ENCODE measurements around the gene USP10.

Gene USP10

DNA sequence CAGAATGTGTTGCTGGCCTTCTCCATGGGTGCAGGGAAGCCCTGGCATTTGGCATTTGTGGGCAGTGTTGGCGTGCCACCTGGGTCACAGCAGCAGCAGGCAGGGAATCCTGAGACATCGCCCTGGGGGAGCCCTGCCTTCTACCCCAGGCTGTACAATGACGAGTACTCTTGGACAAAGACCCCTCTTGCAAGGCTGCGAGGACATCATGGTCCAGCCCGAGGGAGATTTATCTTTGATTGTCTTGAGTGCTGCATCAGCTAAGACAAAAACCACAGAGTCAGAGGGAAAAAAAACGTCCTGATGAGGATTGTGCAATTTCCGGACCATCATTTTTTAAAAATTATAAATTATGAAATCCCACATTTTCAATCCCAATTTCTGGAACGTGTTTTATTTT lies 123.7 kb downstream of the USP10 start:
- no peak for DNase-seq (ENCODE audit: low spot score)

DNA sequence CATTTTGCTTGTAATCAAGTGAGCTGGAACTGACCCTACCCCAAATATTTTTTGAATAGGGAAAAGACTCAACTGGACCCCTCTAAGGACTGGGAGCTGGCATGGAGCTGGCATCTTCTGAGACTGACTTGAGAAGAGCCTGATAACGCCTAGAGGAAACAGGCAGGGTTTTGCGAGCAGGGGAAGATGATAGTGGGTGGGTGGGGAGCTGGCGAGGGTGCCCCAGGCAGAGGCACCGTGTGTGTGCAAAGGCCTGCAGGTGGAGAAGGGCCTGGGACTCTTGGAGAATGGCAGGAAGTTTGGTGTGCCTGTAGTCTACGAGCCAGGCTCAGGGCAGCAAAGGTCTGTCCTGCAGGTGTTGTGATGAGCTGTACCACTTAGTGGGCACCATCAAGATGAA lies 124.1 kb downstream of the USP10 start:
- DNase-seq (ENCODE audit: low spot score): no peak

DNA sequence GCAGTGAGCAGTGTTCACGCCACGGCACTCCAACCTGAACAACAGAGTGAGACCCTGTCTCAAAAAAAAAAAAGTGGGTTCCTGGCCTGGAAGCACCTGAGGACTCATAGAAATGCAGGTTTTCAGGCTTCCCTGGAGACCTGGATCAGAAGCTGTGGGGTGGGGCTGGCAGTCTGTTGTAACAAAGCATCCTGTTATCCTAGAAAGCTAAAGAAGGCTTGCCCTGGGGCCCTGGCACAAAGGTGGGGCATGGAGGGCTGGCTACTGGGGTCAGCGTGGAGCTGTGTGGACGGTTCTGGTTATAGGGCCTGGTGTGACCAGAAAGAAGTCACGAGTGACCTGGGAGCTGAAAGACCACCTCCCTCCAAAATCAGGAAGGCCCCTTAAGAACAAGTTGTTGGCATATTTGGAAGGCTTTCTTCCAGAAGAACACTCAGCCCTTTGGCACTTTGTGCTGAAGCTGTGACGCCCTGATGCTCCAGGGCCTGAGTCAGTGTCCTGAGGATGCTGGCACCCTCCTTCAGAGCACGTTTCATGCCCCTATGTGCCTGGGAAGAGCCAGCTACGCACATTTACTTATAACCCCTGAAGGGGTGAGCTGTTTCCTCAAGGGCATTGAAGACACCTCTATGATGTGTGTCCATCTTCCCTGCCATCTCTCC lies 126.2 kb downstream of the USP10 start:
- no peak for DNase-seq (ENCODE audit: low spot score)

DNA sequence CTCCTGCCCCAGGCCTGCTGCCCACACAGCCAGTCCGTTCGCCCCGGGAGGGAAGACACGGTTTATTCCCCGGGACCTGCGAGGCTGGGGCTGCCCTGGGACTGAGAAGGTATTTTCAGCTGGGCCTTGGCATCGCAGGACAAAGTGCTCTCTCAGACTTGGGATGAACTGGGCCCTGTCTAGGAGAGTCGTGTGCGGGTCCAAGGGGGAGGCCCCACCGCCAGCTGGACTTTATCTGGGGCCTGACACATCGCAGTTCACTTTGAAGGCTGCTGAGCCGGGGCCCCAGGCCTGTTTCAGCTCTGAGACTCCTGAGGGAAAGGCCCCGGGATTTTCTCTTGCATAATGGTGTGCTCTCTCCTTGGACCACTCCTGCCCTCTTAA lies 126.8 kb downstream of the USP10 start:
- no peak for DNase-seq (ENCODE audit: low spot score)

DNA sequence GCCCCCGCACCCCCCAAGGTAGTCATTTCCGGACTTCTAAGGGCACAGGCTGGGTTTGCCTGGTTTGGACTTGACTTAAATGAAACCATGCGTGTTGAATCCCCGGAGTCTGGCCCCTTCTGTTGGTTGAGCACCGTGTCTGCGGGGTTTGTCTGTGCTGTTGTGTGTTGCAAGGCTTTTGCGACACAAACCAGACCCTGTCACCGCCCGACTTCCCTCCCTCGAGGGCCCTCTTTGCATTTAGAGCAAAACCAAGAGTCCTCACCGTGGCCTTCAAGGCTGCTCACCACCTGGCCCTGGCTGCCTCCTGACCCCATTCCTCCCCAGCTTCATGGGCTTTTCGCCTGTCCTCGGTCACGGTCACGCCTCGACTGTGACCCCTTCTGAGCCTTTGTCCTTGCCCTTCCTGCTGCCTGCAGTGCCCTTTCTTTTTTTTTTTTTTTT lies 127.4 kb downstream of the USP10 start:
- no peak for DNase-seq (ENCODE audit: low spot score)

DNA sequence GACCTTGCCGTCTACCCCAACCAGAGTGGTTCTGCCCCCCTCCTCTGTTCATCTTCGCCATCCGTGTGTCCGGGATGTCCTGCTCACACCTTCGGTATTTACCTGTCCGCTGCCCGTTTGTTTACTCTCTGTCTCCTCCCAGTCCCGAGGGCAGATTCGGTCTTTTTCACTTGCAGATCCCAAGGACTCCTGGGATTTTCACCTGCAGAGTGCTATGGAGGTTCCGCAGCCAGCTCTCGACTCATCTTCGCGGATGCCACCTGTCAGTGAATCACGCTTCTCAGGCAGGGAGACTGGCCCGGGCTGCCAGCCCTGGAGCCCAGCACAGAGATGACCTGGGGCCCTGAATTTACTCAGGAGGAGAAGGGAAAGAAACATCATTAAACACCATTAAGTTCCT lies 128.1 kb downstream of the USP10 start:
- DNase-seq (ENCODE audit: low spot score): no peak

DNA sequence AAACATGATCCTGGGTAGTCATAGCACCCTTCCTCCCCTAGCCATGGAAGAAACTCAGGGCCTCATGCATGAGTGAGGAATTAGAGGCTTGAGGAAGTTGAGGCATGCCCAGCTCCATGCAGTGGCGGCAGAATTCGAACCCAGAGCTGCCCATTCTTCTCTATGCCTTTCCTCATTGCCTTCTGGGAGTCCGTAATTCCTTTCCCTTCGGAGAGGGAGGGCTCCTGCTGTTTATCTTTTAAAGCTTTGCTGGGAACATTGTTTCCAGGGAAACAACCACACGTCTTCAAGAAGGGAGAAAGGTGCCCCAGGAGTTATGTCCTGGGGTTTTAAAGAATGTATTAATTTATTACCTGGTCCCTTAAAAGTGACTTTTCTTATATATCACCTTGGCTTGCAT lies 128.5 kb downstream of the USP10 start:
- no peak for DNase-seq (ENCODE audit: low spot score)
